GM12878 (cell line): ENCODE measurements around the gene AFAP1. TPM values are rescaled to one million over a fixed set of nuclear protein-coding genes. Genes with fewer than 3 reads are reported as not detected.

Experiments
- E4F1 ChIP-seq: fragments of 450-650 bp; IDR thresholded peaks from 2 replicates; pipeline ENCODE4 v1.6.1; 2018; ENCODE audit warnings: borderline replicate concordance, mild to moderate bottlenecking; ENCODE audit not compliant: partially characterized antibody
- EZH2 ChIP-seq: IDR thresholded peaks from 2 replicates; pipeline ENCODE4 v1.6.1; 2012; ENCODE audit warnings: low read depth, mild to moderate bottlenecking, control low read depth, inconsistent platforms, low read length, borderline replicate concordance; ENCODE audit not compliant: control insufficient read depth
- IKZF1 ChIP-seq: fragments of 450-650 bp; conservative IDR thresholded peaks from 2 replicates; pipeline ENCODE4 v1.6.1; 2017; ENCODE audit warnings: antibody characterized with exemption, mild to moderate bottlenecking
- NR2C2 ChIP-seq: IDR thresholded peaks from 2 replicates; pipeline ENCODE4 v1.6.1; 2011; ENCODE audit warnings: borderline replicate concordance, low read depth; ENCODE audit not compliant: control insufficient read depth, insufficient read length
- RCOR1 ChIP-seq: conservative IDR thresholded peaks from 2 replicates; pipeline ENCODE4 v1.6.1; 2012; ENCODE audit warnings: low read depth, low read length, improper control_type of control experiment
- RUNX3 ChIP-seq: IDR thresholded peaks from 2 replicates; pipeline ENCODE4 v1.6.1; 2012; ENCODE audit warnings: low read length, inconsistent platforms
- ZBTB4 ChIP-seq: fragments of 450-650 bp; formaldehyde crosslinking; IDR thresholded peaks from 2 replicates; pipeline ENCODE4 v1.4.0; 2022; ENCODE audit warnings: mild to moderate bottlenecking, moderate library complexity
- ZBTB40 ChIP-seq: fragments of 450-650 bp; IDR thresholded peaks from 2 replicates; pipeline ENCODE4 v1.6.1; 2016; ENCODE audit warnings: mild to moderate bottlenecking, moderate library complexity, borderline replicate concordance
- ZSCAN29 ChIP-seq: fragments of 450-650 bp; IDR thresholded peaks from 2 replicates; pipeline ENCODE4 v1.6.1; 2017; ENCODE audit warnings: mild to moderate bottlenecking, moderate library complexity
- polyA plus RNA-seq, 11 experiments: library from polyadenylated mRNA; depleted of rRNA in 4 of 11; unstranded in 6 of 11; stranded (reverse) in 5 of 11; fragments of >200 nt; fragmentation: Nextera tagmentation in 4 of 11; fragmentation: Illumina TruSeq in 1 of 11; extraction: Ambion mirVana in 4 of 11; extraction: Trizol in 1 of 11; gene quantifications; 1 replicate in 1 of 11; 2 replicates in 10 of 11; pipeline versions ENCODE4 v1.2.1 to v1.2.3, GENCODE V29; 2011 to 2016; ENCODE audit warnings: inconsistent platforms in 2 of 11, missing spikeins in 2 of 11, low read depth in 1 of 11
- total RNA-seq, 4 experiments: library from RNA; depleted of rRNA in 3 of 4; stranded (reverse); fragments of >200 nt in 3 of 4; fragmentation: Illumina TruSeq in 1 of 4; extraction: Trizol in 1 of 4; gene quantifications; 2 replicates each; pipeline versions ENCODE4 v1.2.1 to v1.2.3, GENCODE V29; 2013 to 2021

AFAP1 gene
- total and polyA plus RNA-seq, 10 of the 15 experiments (the other 5 are each of a cell fraction or from before 2014, with no cell fraction given) = 0.02 to 0.23 (median 0.09) TPM; not detected in 1

GRCh38 chr4:7753271-7753670, 186.4 kb downstream of the AFAP1 start (continued):
- TF ChIP-seq ZBTB40 = no peak
- no peak for TF ChIP-seq IKZF1
- no peak for TF ChIP-seq NR2C2
- no peak for TF ChIP-seq E4F1
- TF ChIP-seq RUNX3 = no peak
- no peak for TF ChIP-seq EZH2
- no peak for TF ChIP-seq RCOR1
- no peak for TF ChIP-seq ZSCAN29
- TF ChIP-seq ZBTB4 = no peak
